HG02852 (cell line): ENCODE measurements around the gene RIPK4.
"Not testable (repeated sequence)": the region's sequence is repeated elsewhere in the genome, so short reads cannot be mapped to it uniquely, and the experiment has no call there.

ENCODE experiments used
- ATAC-seq: cut with Tn5 transposase; IDR thresholded peaks from one replicate; pipeline ENCODE4 v1.9.1; 2021; ENCODE audit warnings: mild to moderate bottlenecking, moderate library complexity; ENCODE audit not compliant: unreplicated experiment

RIPK4 gene

DNA sequence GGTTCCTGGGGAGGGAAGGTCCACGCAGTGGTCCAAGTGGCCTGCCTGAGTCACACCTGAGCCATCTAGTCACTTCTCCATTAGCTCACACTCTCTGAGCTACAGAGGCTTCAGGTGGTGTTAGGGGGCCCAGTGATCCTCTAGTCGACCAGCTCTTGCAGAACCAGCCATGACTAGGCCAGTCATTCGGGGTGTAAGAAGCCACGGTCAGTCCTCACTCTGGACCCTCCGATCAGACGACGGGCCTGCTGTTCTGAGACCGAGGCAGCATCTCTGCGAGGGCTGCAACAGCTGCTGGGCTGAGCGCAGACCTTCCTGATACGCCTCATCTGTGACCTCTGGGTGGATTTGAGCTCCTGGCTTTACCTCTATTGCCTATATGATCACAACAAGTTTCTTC, 68.8 kb downstream of the RIPK4 start:
- ATAC-seq, result no peak

DNA sequence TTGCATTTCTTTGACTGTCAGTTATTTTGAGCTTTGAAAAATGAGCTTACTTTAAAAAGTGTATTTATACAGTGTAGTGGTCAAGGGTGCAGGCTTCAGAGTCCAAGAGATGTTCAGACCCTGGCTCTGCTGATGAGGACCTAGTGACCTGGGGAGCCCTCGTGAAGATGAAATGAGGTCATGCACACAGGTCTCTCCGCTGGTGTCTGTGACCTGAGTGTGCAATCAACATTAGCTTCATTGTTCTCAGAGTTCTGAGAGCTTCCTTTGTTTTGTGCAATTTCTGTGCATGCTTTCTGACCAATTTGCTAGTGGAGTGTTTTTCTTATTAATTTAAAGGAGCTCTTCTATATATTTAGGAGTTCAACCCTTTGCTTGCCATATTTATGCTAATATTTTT, 71.3 kb downstream of the RIPK4 start:
- no peak for ATAC-seq

DNA sequence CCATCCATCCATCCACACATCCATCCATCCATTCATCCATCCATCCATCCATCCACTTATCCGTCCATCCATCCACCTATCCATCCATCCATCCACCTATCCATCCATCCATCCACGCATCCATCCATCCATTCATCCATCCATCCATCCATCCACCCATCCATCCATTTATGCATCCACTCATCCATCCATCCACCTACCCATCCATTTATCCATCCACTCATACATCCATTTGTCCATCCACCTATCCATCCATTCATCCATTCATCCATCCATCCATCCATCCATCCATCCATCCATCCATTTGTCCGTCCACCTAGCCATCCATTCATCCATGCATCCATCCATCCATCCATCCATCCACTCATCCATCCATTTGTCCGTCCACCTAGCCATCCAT, 72.8 kb downstream of the RIPK4 start:
- ATAC-seq, result not testable (repeated sequence)

DNA sequence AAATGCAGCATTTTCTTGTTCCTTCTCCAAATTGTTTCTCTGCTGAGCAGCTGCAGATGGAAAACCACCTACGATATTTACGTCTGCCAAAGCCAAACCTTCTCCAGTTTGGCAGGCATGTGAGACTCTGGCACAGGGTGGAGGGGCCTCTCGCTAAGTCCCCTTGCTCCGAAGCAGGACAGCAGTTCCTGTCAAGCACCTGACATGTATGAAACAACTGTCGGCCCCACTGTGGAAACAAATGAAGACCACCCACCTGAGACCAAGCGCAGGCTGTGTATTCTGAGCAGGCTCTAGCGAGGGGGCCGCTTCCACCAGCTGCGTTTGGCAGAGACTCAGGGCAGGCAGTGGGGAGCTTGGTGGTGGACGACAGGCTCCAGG, 74.7 kb downstream of the RIPK4 start:
- no peak for ATAC-seq

DNA sequence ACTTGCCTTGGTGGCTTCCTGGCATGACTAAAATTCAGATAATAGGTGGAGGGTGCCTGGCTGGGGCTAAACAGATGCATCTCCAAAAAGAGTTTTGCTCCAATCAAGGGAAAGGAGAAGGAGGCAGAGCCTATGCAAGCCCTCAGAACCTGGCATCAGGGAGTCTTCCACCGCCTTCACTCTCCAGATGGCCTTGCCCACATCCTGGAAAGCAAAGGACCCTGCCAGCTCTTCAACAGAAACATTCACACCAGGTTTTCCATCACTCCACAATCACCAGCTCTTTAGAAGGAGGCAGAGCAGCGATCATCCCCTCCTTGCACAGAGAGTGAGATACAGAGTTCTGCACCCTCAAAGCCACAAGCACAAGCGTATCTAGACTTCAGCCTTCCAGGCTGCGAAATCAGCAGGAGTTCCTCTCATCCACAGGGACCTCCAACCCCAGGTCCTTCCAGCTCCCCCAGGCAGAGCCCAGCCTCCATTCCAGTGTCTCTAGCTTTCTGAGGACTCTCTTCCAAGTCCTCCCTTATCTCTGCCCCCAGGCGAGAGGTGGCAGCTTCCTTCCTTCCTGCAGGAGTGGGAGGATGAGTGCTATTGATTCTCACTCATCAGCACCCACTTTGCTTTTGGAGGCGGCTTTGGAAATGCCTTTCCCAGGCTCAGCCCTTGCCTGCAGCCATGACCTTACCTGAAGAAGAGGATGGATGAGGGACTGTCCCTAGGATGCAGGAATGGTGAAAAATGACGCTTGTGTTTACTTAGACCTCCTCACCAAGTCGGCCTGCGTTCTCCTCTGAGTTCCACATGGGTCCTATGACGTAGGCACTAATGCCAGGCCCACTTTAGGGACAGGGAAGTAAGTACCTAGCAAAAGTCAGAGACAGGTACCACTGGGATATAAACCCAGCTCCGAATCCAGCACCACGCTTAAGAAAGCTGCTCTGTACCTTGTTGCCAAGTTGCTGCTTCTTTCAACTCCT, 75.4 kb downstream of the RIPK4 start:
- no peak for ATAC-seq
